RWPE2 (cell line): ENCODE data around the gene ZMYND15.

ENCODE experiments used
- ATAC-seq: fragments of 200-7000 bp; cut with Tn5 transposase; 3 replicates; pipeline ENCODE4 v1.9.1; 2021; ENCODE audit warnings: low read depth
- DNase-seq: peaks from one replicate; pipeline ENCODE4 v3.0.0-alpha.2; 2020; ENCODE audit warnings: low spot score
- H3K27ac ChIP-seq: fragments of 450-650 bp; 2 replicates; pipeline ENCODE4 v1.5.1; 2017; ENCODE audit warnings: mild to moderate bottlenecking; ENCODE audit not compliant: poor library complexity, severe bottlenecking
- H3K27me3 ChIP-seq: fragments of 250-450 bp; sonication (Bioruptor Pico); 2 replicates; pipeline ENCODE4 v1.5.1; 2021; ENCODE audit warnings: mild to moderate bottlenecking, moderate library complexity; ENCODE audit not compliant: insufficient read depth, poor library complexity, severe bottlenecking
- H3K36me3 ChIP-seq: fragments of 250-450 bp; sonication (Bioruptor Pico); 2 replicates; pipeline ENCODE4 v1.5.1; 2020; ENCODE audit warnings: low read depth, mild to moderate bottlenecking, moderate library complexity
- H3K4me1 ChIP-seq: fragments of 250-450 bp; sonication (Bioruptor Pico); 2 replicates; pipeline ENCODE4 v1.5.1; 2021; ENCODE audit warnings: mild to moderate bottlenecking, moderate library complexity; ENCODE audit not compliant: insufficient read depth, poor library complexity, severe bottlenecking
- H3K4me3 ChIP-seq: fragments of 250-450 bp; sonication (Bioruptor Pico); 2 replicates; pipeline ENCODE4 v1.5.1; 2021; ENCODE audit warnings: mild to moderate bottlenecking, moderate library complexity; ENCODE audit not compliant: severe bottlenecking
- H3K9me3 ChIP-seq: fragments of 250-450 bp; sonication (Bioruptor Pico); 2 replicates; pipeline ENCODE4 v1.5.1; 2021; ENCODE audit warnings: mild to moderate bottlenecking, moderate library complexity; ENCODE audit not compliant: severe bottlenecking
- CTCF ChIP-seq: fragments of 450-650 bp; IDR thresholded peaks from one replicate; pipeline ENCODE4 v1.5.1; 2017; ENCODE audit warnings: mild to moderate bottlenecking, moderate library complexity; ENCODE audit not compliant: poor library complexity, severe bottlenecking

Gene ZMYND15

GRCh38 chr17:4728124-4728523, 11.5 kb upstream of the ZMYND15 start:
- no peak overlapping the region for H3K27ac ChIP-seq
- H3K4me3 ChIP-seq: no peak overlapping the region
- no peak for TF ChIP-seq CTCF
- ATAC-seq: no peak
- H3K27me3 ChIP-seq: no peaks in the 10 kb centered on the region
- H3K4me1 ChIP-seq: peaks cover 4% of the 10 kb centered on the region
- no peaks in the 10 kb centered on the region for H3K36me3 ChIP-seq
- no peak for DNase-seq
- no peaks in the 10 kb centered on the region for H3K9me3 ChIP-seq

GRCh38 chr17:4733073-4733531, 6.5 kb upstream of the ZMYND15 start:
- H3K4me1 ChIP-seq: peaks cover 4% of the 10 kb centered on the region
- DNase-seq (no peak), ATAC-seq (no peak)
- no peaks in the 10 kb centered on the region for H3K36me3 ChIP-seq
- H3K27ac ChIP-seq: no peak overlapping the region
- no peak overlapping the region for H3K4me3 ChIP-seq
- no peaks in the 10 kb centered on the region for H3K9me3 ChIP-seq
- TF ChIP-seq CTCF: no peak
- H3K27me3 ChIP-seq: no peaks in the 10 kb centered on the region

GRCh38 chr17:4734857-4735475, 4.7 kb upstream of the ZMYND15 start:
- Histone ChIP-seq H3K27me3 (no peaks in the 10 kb centered on the region), H3K4me3 (no peak overlapping the region), H3K36me3 (no peaks in the 10 kb centered on the region), H3K4me1 (peaks cover 4% of the 10 kb centered on the region), H3K9me3 (no peaks in the 10 kb centered on the region), H3K27ac (no peak overlapping the region)
- no peak for DNase-seq
- TF ChIP-seq CTCF: no peak
- no peak for ATAC-seq

GRCh38 chr17:4735876-4736651, 3.6 kb upstream of the ZMYND15 start:
- no peaks in the 10 kb centered on the region for H3K27me3 ChIP-seq
- ATAC-seq (no peak), DNase-seq (no peak)
- no peaks in the 10 kb centered on the region for H3K9me3 ChIP-seq
- TF ChIP-seq CTCF: no peak
- H3K36me3 ChIP-seq: no peaks in the 10 kb centered on the region
- peaks cover 4% of the 10 kb centered on the region for H3K4me1 ChIP-seq
- H3K4me3 ChIP-seq: no peak overlapping the region
- H3K27ac ChIP-seq: no peak overlapping the region
